ENCODE measurements around the gene TRPM2.
"Not testable (repeated sequence)": the region's sequence is repeated elsewhere in the genome, so short reads cannot be mapped to it uniquely, and the experiment has no call there.

TRPM2 gene

GRCh38 chr21:44415073-44416025 lies 61.9 kb downstream of the TRPM2 start:
- no peak for DNase-seq (ENCODE audit: low read depth)

GRCh38 chr21:44416193-44416592 lies 62.8 kb downstream of the TRPM2 start:
- DNase-seq (ENCODE audit: low read depth) = no peak

- not testable (repeated sequence) for DNase-seq (ENCODE audit: low read depth)
Measured at GRCh38 chr21:44417621-44418107, 64.2 kb downstream of the TRPM2 start.

DNA sequence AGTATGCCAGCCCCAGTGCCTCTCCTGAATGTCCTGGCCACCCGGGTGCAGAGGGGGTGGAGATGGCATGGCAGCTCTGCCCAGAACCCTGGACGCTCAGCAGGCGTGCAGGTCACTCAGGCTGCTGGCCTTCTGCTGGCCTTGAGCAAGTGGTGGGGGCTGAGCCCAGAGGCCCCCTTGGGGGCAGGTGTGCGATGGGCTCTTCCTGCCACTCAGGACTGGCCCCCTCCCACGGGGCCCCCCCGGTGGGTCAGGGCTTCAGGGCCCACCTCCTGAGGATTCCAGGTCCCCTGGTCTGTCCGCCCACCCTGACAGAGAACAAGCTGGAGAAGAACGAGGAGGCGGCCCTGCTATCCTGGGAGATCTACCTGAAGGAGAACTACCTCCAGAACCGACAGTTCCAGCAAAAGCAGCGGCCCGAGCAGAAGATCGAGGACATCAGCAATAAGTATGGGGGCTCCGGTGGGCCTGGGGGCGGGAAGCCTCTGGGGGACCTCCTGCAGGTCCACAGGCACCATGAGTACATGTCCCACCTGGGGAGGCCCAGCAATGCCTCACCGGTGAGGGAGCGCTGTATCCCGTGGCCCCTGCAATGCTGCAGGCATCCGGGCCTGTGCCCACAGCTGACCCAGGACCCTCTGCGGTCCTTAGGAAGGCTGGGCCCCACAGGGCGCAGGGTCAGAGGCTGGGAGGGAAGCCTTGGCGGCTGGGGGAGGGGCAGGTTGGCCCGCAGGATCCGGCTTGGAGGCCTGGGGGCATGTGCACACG lies 64.9 kb downstream of the TRPM2 start:
- DNase-seq (ENCODE audit: low read depth) = no peak

- DNase-seq (ENCODE audit: low read depth) = no peak
Measured at GRCh38 chr21:44418876-44419230, 65.4 kb downstream of the TRPM2 start.

- DNase-seq (ENCODE audit: low read depth) = no peak
Measured at GRCh38 chr21:44419679-44420078, 66.3 kb downstream of the TRPM2 start.

DNA sequence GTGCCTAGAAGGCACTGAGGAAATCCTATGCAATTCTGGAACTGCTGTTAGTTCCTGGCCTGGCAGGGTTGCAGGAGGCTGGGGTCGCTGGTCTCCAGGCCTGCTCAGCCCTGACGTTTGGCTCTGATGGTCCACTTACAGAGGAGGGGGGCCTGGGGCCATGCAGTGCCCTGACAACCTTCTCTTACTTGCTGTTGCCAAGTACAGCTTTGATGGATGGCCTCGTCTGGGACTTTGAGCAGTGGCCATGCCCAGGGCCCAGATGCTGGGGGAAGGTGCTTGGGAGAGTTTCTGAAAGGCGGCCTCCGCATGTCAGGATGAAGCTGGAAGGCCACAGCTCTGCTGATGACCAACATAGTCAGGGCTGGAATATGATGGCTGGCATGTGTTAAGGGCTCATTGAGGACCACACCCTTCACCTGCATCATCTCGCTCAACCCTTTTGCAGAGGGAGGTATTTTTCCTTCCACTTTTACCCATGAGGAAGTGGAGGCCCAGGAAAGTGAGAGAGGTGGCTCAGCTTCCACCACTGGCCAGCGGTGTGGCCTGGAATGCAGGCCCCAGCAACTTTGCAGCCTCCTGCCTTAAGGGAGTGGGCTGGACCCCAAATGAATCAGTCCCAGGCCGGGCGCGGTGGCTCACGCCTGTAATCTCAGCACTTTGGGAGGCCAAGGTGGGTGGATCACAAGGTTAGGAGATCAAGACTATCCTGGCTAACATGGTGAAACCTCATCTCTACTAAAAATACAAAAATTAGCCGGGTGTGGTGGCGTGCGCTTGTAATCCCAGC lies 67.2 kb downstream of the TRPM2 start:
- no peak for DNase-seq (ENCODE audit: low read depth)

GRCh38 chr21:44421901-44422840 lies 68.8 kb downstream of the TRPM2 start:
- DNase-seq (ENCODE audit: low read depth) = no peak

DNA sequence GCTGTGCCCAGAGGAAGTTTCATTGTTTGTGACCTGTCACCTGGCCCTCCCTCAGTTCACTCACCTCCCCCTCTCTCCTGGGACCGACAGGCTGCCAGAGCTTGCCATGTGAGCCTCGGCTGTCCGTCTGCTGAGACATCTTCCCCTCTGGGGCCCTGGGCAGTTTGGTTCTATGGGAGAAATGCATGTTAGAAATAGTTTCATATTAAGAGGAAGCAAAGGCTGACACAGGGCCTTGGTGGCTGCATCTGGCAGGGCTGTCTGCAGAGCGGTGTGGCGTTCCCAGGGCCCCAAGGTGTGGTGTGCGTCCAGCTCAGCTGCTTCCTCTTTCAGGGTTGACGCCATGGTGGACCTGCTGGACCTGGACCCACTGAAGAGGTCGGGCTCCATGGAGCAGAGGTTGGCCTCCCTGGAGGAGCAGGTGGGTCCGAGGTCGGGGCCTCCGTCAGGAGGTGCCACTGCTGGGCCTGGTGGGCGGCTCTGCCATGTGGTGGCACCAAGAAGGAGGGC lies 69.9 kb downstream of the TRPM2 start:
- no peak for DNase-seq (ENCODE audit: low read depth)

GRCh38 chr21:44423941-44424607 lies 70.7 kb downstream of the TRPM2 start:
- DNase-seq (ENCODE audit: low read depth) = no peak

GRCh38 chr21:44424608-44425306 lies 71.3 kb downstream of the TRPM2 start:
- DNase-seq (ENCODE audit: low read depth) = no peak

GRCh38 chr21:44425307-44425894 lies 72.0 kb downstream of the TRPM2 start:
- no peak for DNase-seq (ENCODE audit: low read depth)

GRCh38 chr21:44425895-44426662 lies 72.7 kb downstream of the TRPM2 start:
- no peak for DNase-seq (ENCODE audit: low read depth)

GRCh38 chr21:44426663-44427191 lies 73.3 kb downstream of the TRPM2 start:
- DNase-seq (ENCODE audit: low read depth) = no peak

GRCh38 chr21:44427241-44428120 lies 74.1 kb downstream of the TRPM2 start:
- DNase-seq (ENCODE audit: low read depth) = no peak

- DNase-seq (ENCODE audit: low read depth) = peak; percentile 79
Measured at GRCh38 chr21:44428281-44428960, 75.0 kb downstream of the TRPM2 start.

DNA sequence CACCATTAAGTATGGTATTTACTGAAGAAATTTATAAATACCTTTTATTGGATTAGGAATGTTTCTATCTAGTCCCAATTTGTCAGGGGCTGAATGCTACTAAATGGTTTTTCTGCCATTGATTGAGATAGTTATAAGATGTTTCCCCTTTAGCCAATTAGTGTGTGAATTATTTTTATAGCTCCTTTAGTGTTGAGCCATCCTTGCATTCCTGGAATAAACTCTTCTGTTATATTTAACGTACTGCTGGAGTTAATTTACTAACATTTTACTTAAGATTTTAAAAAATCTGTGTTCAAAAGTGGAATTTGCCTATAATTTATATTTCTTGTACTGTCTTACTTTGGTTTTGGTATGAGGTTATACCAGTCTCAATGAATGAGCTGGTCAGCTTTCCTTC lies 76.5 kb downstream of the TRPM2 start:
- no peak for DNase-seq (ENCODE audit: low read depth)
